Natural killer cell (primary cell): ENCODE results near the gene CYREN. TPM values are rescaled to one million over a fixed set of nuclear protein-coding genes. Genes with fewer than 3 reads are reported as not detected.

ENCODE experiments used
- ATAC-seq, 3 donors: fragments of 150-1000 bp in 2 of 3; fragments of 200-7000 bp in 1 of 3; cut with Tn5 transposase; 1 replicate in 1 of 3; 2 replicates in 2 of 3; pipeline ENCODE4 v1.10.0; 2021; ENCODE audit warnings: mild to moderate bottlenecking in 2 of 3, moderate library complexity in 2 of 3
- DNase-seq, 2 donors: peaks; one replicate each; pipeline versions ENCODE4 v3.0.0 to v3.0.0-alpha.2; 2013 to 2021; ENCODE audit warnings: mixed read lengths in 1 of 2
- H3K27ac ChIP-seq: one replicate; pipeline ENCODE4 v1.5.1; 2013; ENCODE audit warnings: mild to moderate bottlenecking, low read length
- H3K27me3 ChIP-seq: one replicate; pipeline ENCODE4 v1.6.1; 2013; ENCODE audit warnings: low read length; ENCODE audit not compliant: control insufficient read depth, insufficient read depth
- H3K36me3 ChIP-seq: one replicate; pipeline ENCODE4 v1.6.1; 2013; ENCODE audit warnings: low read length; ENCODE audit not compliant: control insufficient read depth, insufficient read depth
- H3K4me1 ChIP-seq: one replicate; pipeline ENCODE4 v1.6.1; 2013; ENCODE audit warnings: low read length; ENCODE audit not compliant: control insufficient read depth, insufficient read depth
- H3K4me3 ChIP-seq: one replicate; pipeline ENCODE4 v1.5.1; 2013; ENCODE audit warnings: low read length
- H3K9me3 ChIP-seq: one replicate; pipeline ENCODE4 v1.6.1; 2013; ENCODE audit warnings: low read length; ENCODE audit not compliant: control insufficient read depth, insufficient read depth
- H3K27ac Mint-ChIP-seq, 2 donors: one replicate each; pipeline ENCODE4 v1.8.0; 2022; ENCODE audit warnings: mild to moderate bottlenecking in 2 of 2, mixed read lengths in 2 of 2, moderate library complexity in 1 of 2
- H3K27me3 Mint-ChIP-seq, 2 donors: one replicate each; pipeline ENCODE4 v1.8.0; 2022; ENCODE audit warnings: low read depth in 2 of 2, mixed read lengths in 2 of 2
- H3K36me3 Mint-ChIP-seq: one replicate; pipeline ENCODE4 v1.8.0; 2022; ENCODE audit warnings: mixed read lengths
- H3K4me1 Mint-ChIP-seq, 2 donors: one replicate each; pipeline ENCODE4 v1.8.0; 2022; ENCODE audit warnings: mixed read lengths in 2 of 2
- H3K4me3 Mint-ChIP-seq: one replicate; pipeline ENCODE4 v1.8.0; 2022; ENCODE audit warnings: mild to moderate bottlenecking, moderate library complexity, mixed read lengths
- H3K9me3 Mint-ChIP-seq, 2 donors: one replicate each; pipeline ENCODE4 v1.8.0; 2022; ENCODE audit warnings: mixed read lengths in 2 of 2
- CTCF ChIP-seq: fragments of 200-600 bp; IDR thresholded peaks from one replicate; pipeline ENCODE4 v1.8.0; 2022; ENCODE audit warnings: antibody characterized with exemption
- WGBS: methylation state at CpG from one replicate; pipeline ENCODE4 v1.1.7; 2013; ENCODE audit warnings: missing lambda C conversion rate; ENCODE audit not compliant: insufficient coverage; 5-methylcytosine and 5-hydroxymethylcytosine counted together
- intact Hi-C: fragments of 100-400 bp; cut with micrococcal nuclease; formaldehyde crosslinking; loops from one replicate; pipeline ENCODE4 v1.14.2; 2022
- total RNA-seq, 4 donors: library from RNA; stranded (reverse); fragments of 120-200 nt in 1 of 4; gene quantifications; one replicate each; pipeline versions ENCODE4 v1.2.3 to v1.2.4, GENCODE V29; 2013 to 2022

Gene CYREN
- total RNA-seq, 3 donors from 2014 or later (not counting 1 experiment from before 2014, with no cell fraction given) = 26.1 to 33.9 (median 33.8) TPM

GRCh38 chr7:135192914-135193536 lies 22.5 kb upstream of the CYREN start:
- H3K4me3 ChIP-seq = no peak overlapping the region
- H3K36me3 ChIP-seq = peaks cover 69% of the 10 kb centered on the region
- no peaks in the 10 kb centered on the region for H3K4me1 ChIP-seq

DNA sequence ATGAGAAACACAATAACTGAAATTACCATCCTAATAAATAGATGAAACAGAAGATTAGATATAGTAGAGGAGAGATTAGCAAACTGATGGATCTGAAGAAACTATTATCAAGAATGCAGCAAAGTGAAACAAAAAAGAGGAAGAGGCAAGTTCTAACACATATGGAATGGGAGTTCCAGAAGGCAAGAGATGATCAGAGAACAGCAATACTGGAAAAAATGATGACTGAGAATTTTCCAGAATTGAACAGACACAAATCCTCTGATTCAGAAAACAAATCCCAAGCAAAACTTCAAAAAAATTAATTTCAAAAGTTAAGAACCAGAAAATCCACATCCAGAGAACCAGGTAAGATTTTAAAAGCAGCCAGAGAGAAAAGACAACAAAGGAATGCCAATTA lies 20.2 kb upstream of the CYREN start:
- intact Hi-C loops = no loop called here
- no peak for DNase-seq
- Histone ChIP-seq H3K36me3 (peaks cover 68% of the 10 kb centered on the region), H3K27me3 (no peaks in the 10 kb centered on the region), H3K9me3 (no peaks in the 10 kb centered on the region), H3K4me3 (no peak overlapping the region), H3K27ac (no peak overlapping the region), H3K4me1 (no peaks in the 10 kb centered on the region)
- Mint-ChIP-seq H3K27ac (no peak overlapping the region), H3K36me3 (peaks cover 15% of the 10 kb centered on the region), H3K9me3 (no peaks in the 10 kb centered on the region), H3K27me3 (no peaks in the 10 kb centered on the region), H3K4me3 (no peak overlapping the region), H3K4me1 (peaks cover 0 to 4% of the 10 kb centered on the region in 2 donors)
- no peak for ATAC-seq
- no peak for TF ChIP-seq CTCF

More at GRCh38 chr7:135192914-135193536, 22.5 kb upstream of the CYREN start:
- Mint-ChIP-seq H3K9me3 (no peaks in the 10 kb centered on the region), H3K4me3 (no peak overlapping the region), H3K27me3 (no peaks in the 10 kb centered on the region), H3K36me3 (peaks cover 15% of the 10 kb centered on the region), H3K27ac (no peak overlapping the region), H3K4me1 (peaks cover 0 to 4% of the 10 kb centered on the region in 2 donors)
- WGBS = 97% methylated on average over 10 of the region's 11 CpGs
- intact Hi-C loops = no loop called here
- H3K27me3 ChIP-seq = no peaks in the 10 kb centered on the region
- DNase-seq = no peak
- no peak for TF ChIP-seq CTCF
- H3K27ac ChIP-seq = no peak overlapping the region
- no peak for ATAC-seq
- no peaks in the 10 kb centered on the region for H3K9me3 ChIP-seq

GRCh38 chr7:135189961-135190360 lies 19.5 kb upstream of the CYREN start:
- Mint-ChIP-seq H3K36me3 (peaks cover 15% of the 10 kb centered on the region), H3K4me3 (no peak overlapping the region), H3K27ac (no peak overlapping the region), H3K27me3 (no peaks in the 10 kb centered on the region), H3K9me3 (no peaks in the 10 kb centered on the region), H3K4me1 (peaks cover 0 to 4% of the 10 kb centered on the region in 2 donors)
- 95% methylated on average over 4 of the region's 4 CpGs for WGBS
- no peak for TF ChIP-seq CTCF
- Histone ChIP-seq H3K27ac (no peak overlapping the region), H3K4me3 (no peak overlapping the region), H3K9me3 (no peaks in the 10 kb centered on the region), H3K27me3 (no peaks in the 10 kb centered on the region), H3K36me3 (peaks cover 70% of the 10 kb centered on the region), H3K4me1 (no peaks in the 10 kb centered on the region)
- DNase-seq = no peak
- no peak for ATAC-seq
- intact Hi-C loops = no loop called here

DNA sequence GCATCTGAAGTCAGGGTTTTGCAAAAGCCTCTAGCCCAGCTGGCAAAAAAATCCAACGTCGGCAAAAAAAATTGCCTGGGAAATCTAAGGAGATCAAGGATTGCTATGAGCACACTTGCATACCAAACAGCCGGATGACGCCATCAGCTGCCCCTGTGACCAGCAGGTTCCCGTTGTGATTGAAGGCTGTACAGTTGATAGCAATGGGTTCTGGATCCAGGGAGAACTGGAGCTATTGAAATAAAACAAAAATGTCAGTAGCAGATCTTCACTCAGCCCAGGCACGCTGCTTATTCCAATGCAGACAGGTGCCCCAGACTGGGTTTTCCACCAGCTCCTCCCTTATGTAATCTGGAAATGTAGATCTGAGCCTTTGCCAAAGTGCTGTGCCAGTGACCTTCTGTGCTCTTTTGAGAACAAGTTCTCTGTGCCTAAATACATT lies 18.7 kb upstream of the CYREN start:
- Mint-ChIP-seq H3K27me3 (no peaks in the 10 kb centered on the region), H3K4me1 (peaks cover 0 to 4% of the 10 kb centered on the region in 2 donors), H3K9me3 (no peaks in the 10 kb centered on the region), H3K36me3 (peaks cover 15% of the 10 kb centered on the region), H3K4me3 (no peak overlapping the region), H3K27ac (no peak overlapping the region)
- no peaks in the 10 kb centered on the region for H3K4me1 ChIP-seq
- no peak for TF ChIP-seq CTCF
- peaks cover 66% of the 10 kb centered on the region for H3K36me3 ChIP-seq
- H3K27ac ChIP-seq = no peak overlapping the region
- H3K4me3 ChIP-seq = no peak overlapping the region
- DNase-seq (no peak), ATAC-seq (no peak)
- 96% methylated on average over 6 of the region's 6 CpGs for WGBS
- intact Hi-C loops = no loop called here
- H3K27me3 ChIP-seq = no peaks in the 10 kb centered on the region
- H3K9me3 ChIP-seq = no peaks in the 10 kb centered on the region
